ENCODE results near the gene COA6. TPM values are rescaled to one million over a fixed set of nuclear protein-coding genes. Genes with fewer than 3 reads are reported as not detected.

The COA6 gene
- total RNA-seq, 1 experiment from 2014 or later = 47.9 TPM

- ATAC-seq (no peak), DNase-seq (ENCODE audit: low spot score) (no peak)
- TF ChIP-seq E2F5 (CRISPR knock-in tag; IDR thresholded peaks at IDR 0.05) (no peak), MYBL2 (CRISPR knock-in tag; IDR thresholded peaks at IDR 0.05) (no peak), ZNF425 (CRISPR knock-in tag; conservative IDR thresholded peaks at IDR 0.05) (no peak), SOX15 (CRISPR knock-in tag; IDR thresholded peaks at IDR 0.05) (no peak), ZNF396 (CRISPR knock-in tag; IDR thresholded peaks at IDR 0.05; ENCODE audit: borderline replicate concordance) (no peak), ZNF138 (CRISPR knock-in tag; conservative IDR thresholded peaks at IDR 0.05) (no peak), RORB (CRISPR knock-in tag; IDR thresholded peaks at IDR 0.05) (no peak), PRDM15 (CRISPR knock-in tag; IDR thresholded peaks at IDR 0.05) (no peak), GTF2I (CRISPR knock-in tag; conservative IDR thresholded peaks at IDR 0.05) (no peak), NFATC4 (CRISPR knock-in tag; IDR thresholded peaks at IDR 0.05) (no peak), ZNF423 (CRISPR knock-in tag; IDR thresholded peaks at IDR 0.05) (no peak), ZNF263 (CRISPR knock-in tag; IDR thresholded peaks at IDR 0.05; ENCODE audit: low read depth) (no peak), IRF1 (CRISPR knock-in tag; IDR thresholded peaks at IDR 0.05) (no peak), ZNF281 (CRISPR knock-in tag; IDR thresholded peaks at IDR 0.05) (no peak), MLX (CRISPR knock-in tag; IDR thresholded peaks at IDR 0.05) (no peak)
- Mint-ChIP-seq H3K4me1 (0 out of 2 replicates have a peak, but pooled peaks cover 4% of the 10 kb centered on the region), H3K36me3 (no peaks in the 10 kb centered on the region), H3K27ac (no peak overlapping the region), H3K4me3 (no peak overlapping the region), H3K27me3 (ENCODE audit: low read depth) (peaks cover 3% of the 10 kb centered on the region; the same call in 1 of the 2 replicates), H3K9me3 (no peaks in the 10 kb centered on the region)
- ChIA-PET CTCF (no interaction called here), POLR2A (no interaction called here)
These were observed 4.8 kb upstream of the COA6 start for GRCh38 chr1:234368320-234369032.

Data from WTC11 (cell line).